Neural cell (in vitro differentiated cells): ENCODE results near the gene STXBP2. TPM values are rescaled to one million over a fixed set of nuclear protein-coding genes. Genes with fewer than 3 reads are reported as not detected.

Experiments
- H2AFZ ChIP-seq: fragments of 200-600, 300-800 bp; sonication (generic), shearing (Covaris generic); 2 replicates; pipeline ENCODE4 v1.6.0; 2014; ENCODE audit warnings: low read depth, mild to moderate bottlenecking, antibody characterized with exemption, low read length, moderate library complexity
- H3F3A ChIP-seq: fragments of 200-600 bp; shearing (Covaris generic); 2 replicates; pipeline ENCODE4 v1.6.1; 2016; ENCODE audit warnings: mild to moderate bottlenecking, moderate library complexity, mixed read lengths, antibody characterized with exemption, low read length; ENCODE audit not compliant: insufficient read depth, poor library complexity, severe bottlenecking
- H3K27ac ChIP-seq: fragments of 200-600, 300-800 bp; sonication (generic), shearing (Covaris generic); 2 replicates; pipeline ENCODE4 v1.5.1; 2014; ENCODE audit warnings: mild to moderate bottlenecking, low read length, moderate library complexity
- H3K27me3 ChIP-seq: fragments of 300-800, 200-600 bp; sonication (generic), shearing (Covaris generic); 2 replicates; pipeline ENCODE4 v1.6.0; 2014; ENCODE audit warnings: mild to moderate bottlenecking, low read depth, low read length, moderate library complexity; ENCODE audit not compliant: insufficient read depth
- H3K36me3 ChIP-seq: fragments of 300-800, 200-600 bp; sonication (generic), shearing (Covaris generic); 2 replicates; pipeline ENCODE4 v1.5.1; 2014; ENCODE audit warnings: mild to moderate bottlenecking, antibody characterized with exemption, low read length, moderate library complexity; ENCODE audit not compliant: insufficient read depth
- H3K4me2 ChIP-seq: fragments of 300-800, 200-600 bp; sonication (generic), shearing (Covaris generic); 2 replicates; pipeline ENCODE4 v1.6.0; 2014; ENCODE audit warnings: mild to moderate bottlenecking, low read length
- H3K4me3 ChIP-seq: fragments of 300-800, 200-600 bp; sonication (generic), shearing (Covaris generic); 2 replicates; pipeline ENCODE4 v1.5.1; 2014; ENCODE audit warnings: mild to moderate bottlenecking, low read length, moderate library complexity
- H3K79me2 ChIP-seq: fragments of 200-600 bp; shearing (Covaris generic); replicated peaks from 2 replicates; pipeline ENCODE4 v1.6.0; 2014; ENCODE audit warnings: mild to moderate bottlenecking, low read length, moderate library complexity; ENCODE audit not compliant: insufficient read depth
- H3K9ac ChIP-seq: fragments of 300-800, 200-600 bp; sonication (generic), shearing (Covaris generic); 2 replicates; pipeline ENCODE4 v1.6.1; 2016; ENCODE audit warnings: mild to moderate bottlenecking, low read length, mixed read lengths
- H3K9me2 ChIP-seq: fragments of 200-600 bp; shearing (Covaris generic); 2 replicates; pipeline ENCODE4 v1.6.1; 2016; ENCODE audit warnings: mild to moderate bottlenecking, low read length, mixed read lengths; ENCODE audit not compliant: insufficient read depth
- H3K9me3 ChIP-seq: fragments of 200-600, 300-800 bp; sonication (generic), shearing (Covaris generic); 2 replicates; pipeline ENCODE4 v1.6.1; 2016; ENCODE audit warnings: mild to moderate bottlenecking, mixed run types, low read length, moderate library complexity, mixed read lengths
- H4K20me1 ChIP-seq: fragments of 200-600 bp; shearing (Covaris generic); 2 replicates; pipeline ENCODE4 v1.6.1; 2016; ENCODE audit warnings: mild to moderate bottlenecking, mixed run types; ENCODE audit not compliant: insufficient read depth
- EP300 ChIP-seq: fragments of 450-650 bp; conservative IDR thresholded peaks from 2 replicates; pipeline ENCODE4 v1.6.1; 2014; ENCODE audit warnings: antibody characterized with exemption, mild to moderate bottlenecking, moderate library complexity; ENCODE audit not compliant: poor library complexity, severe bottlenecking
- EZH2 ChIP-seq: fragments of 200-600, 300-800 bp; shearing (Covaris generic), sonication (generic); IDR thresholded peaks from 2 replicates; pipeline ENCODE4 v1.6.1; 2014; ENCODE audit warnings: antibody characterized with exemption, low read length, borderline replicate concordance, mild to moderate bottlenecking; ENCODE audit not compliant: insufficient read depth, poor library complexity, severe bottlenecking
- MXI1 ChIP-seq: fragments of 450-650 bp; conservative IDR thresholded peaks from 2 replicates; pipeline ENCODE4 v1.6.1; 2014; ENCODE audit warnings: antibody characterized with exemption, mild to moderate bottlenecking; ENCODE audit not compliant: poor library complexity, severe bottlenecking
- POLR2AphosphoS5 ChIP-seq: IDR thresholded peaks from 2 replicates; pipeline ENCODE4 v1.6.1; 2012
- RAD21 ChIP-seq: fragments of 450-650 bp; conservative IDR thresholded peaks from 2 replicates; pipeline ENCODE4 v1.6.1; 2014; ENCODE audit warnings: antibody characterized with exemption, mild to moderate bottlenecking, moderate library complexity
- SMC3 ChIP-seq: fragments of 450-650 bp; conservative IDR thresholded peaks from 2 replicates; pipeline ENCODE4 v1.6.1; 2014; ENCODE audit warnings: antibody characterized with exemption, mild to moderate bottlenecking, moderate library complexity; ENCODE audit not compliant: poor library complexity
- TAF1 ChIP-seq: IDR thresholded peaks from 2 replicates; pipeline ENCODE4 v1.6.1; 2012; ENCODE audit warnings: low read depth
- polyA plus RNA-seq: library from polyadenylated mRNA; depleted of rRNA; stranded (reverse); fragments of >200 nt; gene quantifications from 2 replicates; pipeline ENCODE4 v1.2.3, GENCODE V29; 2014
- TF ChIP-seq, protein P1 (sequence below): IDR thresholded peaks from 2 replicates; pipeline ENCODE4 v1.6.1; 2012; ENCODE audit warnings: borderline replicate concordance
- TF ChIP-seq, protein P2 (sequence below): fragments of 450-650 bp; IDR thresholded peaks from 2 replicates; pipeline ENCODE4 v1.5.1; 2014; ENCODE audit warnings: antibody characterized with exemption, mild to moderate bottlenecking, moderate library complexity; ENCODE audit not compliant: poor library complexity, severe bottlenecking

The STXBP2 gene
- polyA plus RNA-seq, 1 donor from 2014 or later: 1.7 TPM

DNA sequence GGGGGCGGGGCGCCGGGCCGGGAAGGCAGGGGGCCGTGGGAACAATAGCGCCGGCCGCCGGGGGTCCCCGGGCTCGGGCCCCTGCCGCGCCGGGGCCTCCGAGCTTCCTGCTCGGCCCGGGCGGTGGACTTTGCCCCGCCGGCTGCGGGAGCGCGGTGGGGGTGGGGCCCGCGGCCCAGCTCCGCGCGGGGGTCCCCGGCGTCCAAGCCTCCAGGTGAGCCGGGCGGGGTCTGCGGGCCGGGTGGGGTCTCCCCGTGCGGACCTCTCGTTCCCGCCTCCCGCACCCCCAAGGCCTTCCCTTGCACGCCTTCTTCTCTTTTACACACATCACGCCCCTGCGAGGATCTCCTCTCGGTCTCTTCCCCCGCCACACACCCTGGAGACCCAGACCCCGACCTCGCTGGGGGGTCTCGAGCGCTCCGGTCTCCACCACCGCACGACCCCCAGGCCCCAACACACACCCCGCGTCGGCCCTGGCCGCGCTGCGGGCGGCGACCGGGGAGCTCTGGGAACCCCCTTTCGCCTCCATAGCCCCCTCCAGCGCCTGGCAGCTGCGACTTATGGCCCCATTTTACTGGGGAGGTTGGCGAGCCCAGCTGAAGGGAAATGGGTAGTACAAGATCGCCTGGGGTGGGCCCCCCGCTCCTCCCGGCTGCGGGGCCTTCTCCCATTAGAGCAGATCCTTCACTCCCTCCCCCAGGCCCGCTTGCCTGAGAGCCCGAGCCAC, 40.5 kb upstream of the STXBP2 start:
- H2AFZ ChIP-seq: no peak overlapping the region
- H3K9ac ChIP-seq: peak overlapping the region; percentile 82
- H3F3A ChIP-seq: no peaks in the 10 kb centered on the region
- peaks cover 14% of the 10 kb centered on the region for H3K79me2 ChIP-seq
- H4K20me1 ChIP-seq: no peaks in the 10 kb centered on the region
- peak overlapping the region; percentile 93 for H3K4me3 ChIP-seq
- no peaks in the 10 kb centered on the region for H3K9me2 ChIP-seq
- H3K4me2 ChIP-seq: peak overlapping the region; percentile 18
- H3K36me3 ChIP-seq: no peaks in the 10 kb centered on the region
- no peaks in the 10 kb centered on the region for H3K9me3 ChIP-seq
- no peaks in the 10 kb centered on the region for H3K27me3 ChIP-seq
- TF ChIP-seq POLR2AphosphoS5 (peak; percentile 7), EP300 (no peak), MXI1 (peak; percentile 33), SMC3 (peak; percentile 13)
- TF ChIP-seq, protein P1, sequence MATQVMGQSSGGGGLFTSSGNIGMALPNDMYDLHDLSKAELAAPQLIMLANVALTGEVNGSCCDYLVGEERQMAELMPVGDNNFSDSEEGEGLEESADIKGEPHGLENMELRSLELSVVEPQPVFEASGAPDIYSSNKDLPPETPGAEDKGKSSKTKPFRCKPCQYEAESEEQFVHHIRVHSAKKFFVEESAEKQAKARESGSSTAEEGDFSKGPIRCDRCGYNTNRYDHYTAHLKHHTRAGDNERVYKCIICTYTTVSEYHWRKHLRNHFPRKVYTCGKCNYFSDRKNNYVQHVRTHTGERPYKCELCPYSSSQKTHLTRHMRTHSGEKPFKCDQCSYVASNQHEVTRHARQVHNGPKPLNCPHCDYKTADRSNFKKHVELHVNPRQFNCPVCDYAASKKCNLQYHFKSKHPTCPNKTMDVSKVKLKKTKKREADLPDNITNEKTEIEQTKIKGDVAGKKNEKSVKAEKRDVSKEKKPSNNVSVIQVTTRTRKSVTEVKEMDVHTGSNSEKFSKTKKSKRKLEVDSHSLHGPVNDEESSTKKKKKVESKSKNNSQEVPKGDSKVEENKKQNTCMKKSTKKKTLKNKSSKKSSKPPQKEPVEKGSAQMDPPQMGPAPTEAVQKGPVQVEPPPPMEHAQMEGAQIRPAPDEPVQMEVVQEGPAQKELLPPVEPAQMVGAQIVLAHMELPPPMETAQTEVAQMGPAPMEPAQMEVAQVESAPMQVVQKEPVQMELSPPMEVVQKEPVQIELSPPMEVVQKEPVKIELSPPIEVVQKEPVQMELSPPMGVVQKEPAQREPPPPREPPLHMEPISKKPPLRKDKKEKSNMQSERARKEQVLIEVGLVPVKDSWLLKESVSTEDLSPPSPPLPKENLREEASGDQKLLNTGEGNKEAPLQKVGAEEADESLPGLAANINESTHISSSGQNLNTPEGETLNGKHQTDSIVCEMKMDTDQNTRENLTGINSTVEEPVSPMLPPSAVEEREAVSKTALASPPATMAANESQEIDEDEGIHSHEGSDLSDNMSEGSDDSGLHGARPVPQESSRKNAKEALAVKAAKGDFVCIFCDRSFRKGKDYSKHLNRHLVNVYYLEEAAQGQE: no peak
- H3K27ac ChIP-seq: no peak overlapping the region

DNA sequence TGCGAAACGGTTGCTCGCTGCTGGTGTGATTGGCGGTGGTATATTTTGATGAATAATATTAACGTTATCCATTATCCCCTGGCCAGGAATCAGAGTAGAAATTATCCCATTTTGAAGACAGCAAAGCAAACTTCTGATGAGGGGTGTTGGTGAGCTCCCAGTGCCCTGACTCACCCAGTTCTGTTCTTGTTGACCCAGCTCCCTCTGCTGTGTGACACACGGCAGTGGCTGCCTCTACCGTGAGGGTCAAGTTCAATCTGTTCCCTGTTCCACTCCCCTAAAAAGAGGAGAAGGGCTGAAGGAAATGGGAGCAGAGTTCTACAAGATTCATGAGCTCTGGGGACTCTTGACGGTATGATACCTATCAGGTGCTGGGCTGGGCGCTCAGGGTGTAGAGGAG, 39.2 kb upstream of the STXBP2 start:
- H3F3A ChIP-seq: no peaks in the 10 kb centered on the region
- H3K9me2 ChIP-seq: no peaks in the 10 kb centered on the region
- no peak overlapping the region for H2AFZ ChIP-seq
- H3K79me2 ChIP-seq: peaks cover 21% of the 10 kb centered on the region
- H3K9ac ChIP-seq: no peak overlapping the region
- no peak overlapping the region for H3K4me2 ChIP-seq
- TF ChIP-seq TAF1: no peak
- no peak for TF ChIP-seq EP300
- TF ChIP-seq RAD21: no peak
- no peak for TF ChIP-seq MXI1
- no peak for TF ChIP-seq SMC3
- TF ChIP-seq, protein P2, sequence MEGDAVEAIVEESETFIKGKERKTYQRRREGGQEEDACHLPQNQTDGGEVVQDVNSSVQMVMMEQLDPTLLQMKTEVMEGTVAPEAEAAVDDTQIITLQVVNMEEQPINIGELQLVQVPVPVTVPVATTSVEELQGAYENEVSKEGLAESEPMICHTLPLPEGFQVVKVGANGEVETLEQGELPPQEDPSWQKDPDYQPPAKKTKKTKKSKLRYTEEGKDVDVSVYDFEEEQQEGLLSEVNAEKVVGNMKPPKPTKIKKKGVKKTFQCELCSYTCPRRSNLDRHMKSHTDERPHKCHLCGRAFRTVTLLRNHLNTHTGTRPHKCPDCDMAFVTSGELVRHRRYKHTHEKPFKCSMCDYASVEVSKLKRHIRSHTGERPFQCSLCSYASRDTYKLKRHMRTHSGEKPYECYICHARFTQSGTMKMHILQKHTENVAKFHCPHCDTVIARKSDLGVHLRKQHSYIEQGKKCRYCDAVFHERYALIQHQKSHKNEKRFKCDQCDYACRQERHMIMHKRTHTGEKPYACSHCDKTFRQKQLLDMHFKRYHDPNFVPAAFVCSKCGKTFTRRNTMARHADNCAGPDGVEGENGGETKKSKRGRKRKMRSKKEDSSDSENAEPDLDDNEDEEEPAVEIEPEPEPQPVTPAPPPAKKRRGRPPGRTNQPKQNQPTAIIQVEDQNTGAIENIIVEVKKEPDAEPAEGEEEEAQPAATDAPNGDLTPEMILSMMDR: no peak
- no peak for TF ChIP-seq POLR2AphosphoS5
- no peak for TF ChIP-seq EZH2
- TF ChIP-seq, protein P1: no peak
- peak overlapping the region; percentile 93 for H3K4me3 ChIP-seq
- H4K20me1 ChIP-seq: no peaks in the 10 kb centered on the region
- H3K27ac ChIP-seq: no peak overlapping the region
- no peaks in the 10 kb centered on the region for H3K9me3 ChIP-seq
- H3K27me3 ChIP-seq: no peaks in the 10 kb centered on the region
- no peaks in the 10 kb centered on the region for H3K36me3 ChIP-seq
